Middle frontal gyrus (tissue), 1 donor: ENCODE measurements around the gene CALML3.

Source experiments
- DNase-seq: peaks from one replicate; pipeline ENCODE4 v3.0.0-alpha.2; 2015; ENCODE audit warnings: low spot score; ENCODE audit errors: extremely low spot score

Gene CALML3

DNA sequence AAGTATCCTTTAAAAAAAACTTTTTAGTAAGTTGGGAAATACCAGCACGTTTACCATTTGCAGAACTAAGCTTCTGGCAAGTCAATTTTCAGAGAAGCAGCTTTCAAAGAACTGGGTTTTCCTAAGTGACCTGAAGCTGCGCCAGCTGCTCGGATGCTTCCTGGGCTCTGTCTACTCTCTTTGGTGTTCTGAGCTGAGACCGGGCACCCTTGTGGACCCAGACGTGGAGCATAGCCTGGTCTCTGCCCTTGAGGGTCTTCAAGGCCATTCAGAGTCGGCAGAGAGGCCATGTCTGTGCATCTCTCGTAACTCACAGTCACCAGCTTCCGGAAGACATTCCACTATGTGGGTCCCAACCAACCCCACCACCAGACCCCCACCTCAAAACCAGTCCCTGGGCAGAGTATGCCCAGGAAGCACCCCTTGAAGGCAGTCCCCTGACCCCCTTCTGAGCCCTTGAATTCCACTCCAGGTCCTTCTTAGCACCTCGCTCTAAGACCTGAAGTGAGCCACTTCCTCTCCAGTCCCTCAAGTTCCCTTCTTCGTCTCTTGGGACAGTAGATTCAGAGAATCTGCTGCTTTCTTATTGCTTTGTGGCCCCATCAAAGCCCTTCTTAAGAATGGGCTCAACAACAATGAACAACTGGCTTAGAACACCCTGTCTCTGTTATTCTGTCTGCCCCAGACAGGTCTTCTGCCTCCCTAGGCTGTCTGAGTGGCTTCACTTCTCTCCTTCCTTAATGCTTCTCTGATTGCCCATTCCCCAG lies 33.9 kb upstream of the CALML3 start:
- no peak for DNase-seq

DNA sequence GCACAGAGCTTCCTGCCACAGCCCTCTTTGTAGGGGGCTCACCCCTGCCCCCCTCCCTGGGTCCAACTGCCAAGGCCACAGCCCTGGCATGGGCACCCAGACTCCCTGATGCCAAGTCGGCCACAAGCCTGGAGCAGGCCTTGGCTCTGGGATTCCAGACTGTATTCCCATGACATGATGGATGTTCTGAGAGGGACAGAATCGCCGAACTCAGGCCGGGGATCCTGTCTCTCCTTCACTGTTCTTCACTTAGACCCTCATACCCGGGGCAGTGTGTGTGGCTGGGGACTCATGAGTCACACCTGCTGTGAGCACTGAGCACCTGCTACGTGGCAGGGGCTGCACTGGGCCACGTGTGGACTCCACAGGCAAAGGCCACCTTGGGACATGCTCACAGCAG lies 33.3 kb upstream of the CALML3 start:
- no peak for DNase-seq

DNA sequence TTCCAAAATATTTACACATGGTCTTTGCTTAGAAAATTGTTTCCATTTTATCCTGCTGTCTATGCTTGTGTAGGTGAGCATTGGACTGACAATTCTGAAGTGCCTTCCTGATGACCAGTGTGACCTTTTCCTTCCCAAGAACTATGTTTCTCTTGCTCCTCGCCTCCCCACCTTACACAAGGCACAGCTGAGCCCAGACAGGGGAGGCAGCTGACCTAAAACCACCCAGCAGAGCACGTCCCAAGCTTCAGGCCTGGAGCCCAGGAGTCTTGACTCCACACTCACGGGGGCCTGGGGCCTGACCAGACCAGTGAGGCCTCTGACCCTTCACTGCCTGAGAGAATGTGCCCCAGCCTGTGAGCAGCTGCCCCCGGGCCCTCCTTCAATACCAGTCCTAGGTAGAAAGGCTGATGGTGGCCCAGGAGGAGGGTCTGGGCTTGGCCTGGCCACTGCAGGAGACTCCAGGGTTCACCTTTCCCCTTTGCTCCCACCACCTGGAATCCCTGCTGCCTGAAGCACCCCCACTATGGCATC lies 32.4 kb upstream of the CALML3 start:
- DNase-seq = no peak

DNA sequence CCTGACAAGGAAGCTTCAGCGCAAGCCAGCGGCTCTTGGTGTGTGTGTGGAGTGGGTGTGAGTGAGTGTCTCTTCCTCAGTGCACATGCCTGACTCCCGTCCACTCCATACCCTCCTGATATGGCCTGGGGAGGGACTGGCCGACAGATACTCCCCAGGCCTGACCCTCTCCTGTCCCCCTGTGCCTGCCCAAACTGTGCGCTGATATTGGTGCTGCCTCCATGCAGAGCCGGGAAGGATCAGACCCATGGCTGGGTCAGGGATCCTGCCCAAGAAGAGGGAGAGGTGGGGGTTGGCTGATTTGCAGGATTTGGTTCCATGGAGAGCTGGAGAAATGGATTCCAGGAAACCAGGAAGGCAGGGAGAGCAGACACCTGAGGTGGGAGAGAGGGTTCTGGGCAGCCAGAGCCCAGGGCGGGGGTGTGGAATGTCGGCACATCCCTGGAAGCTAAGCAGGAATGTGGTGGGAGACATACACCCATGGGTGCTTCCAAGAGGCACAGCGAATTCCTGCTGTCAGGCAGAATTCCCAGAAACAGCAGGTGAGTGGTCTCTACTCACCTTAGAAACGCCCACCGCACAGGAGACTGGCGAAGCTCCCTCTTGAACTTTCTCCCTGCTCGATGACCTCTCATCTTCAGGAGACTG lies 31.7 kb upstream of the CALML3 start:
- no peak for DNase-seq

DNA sequence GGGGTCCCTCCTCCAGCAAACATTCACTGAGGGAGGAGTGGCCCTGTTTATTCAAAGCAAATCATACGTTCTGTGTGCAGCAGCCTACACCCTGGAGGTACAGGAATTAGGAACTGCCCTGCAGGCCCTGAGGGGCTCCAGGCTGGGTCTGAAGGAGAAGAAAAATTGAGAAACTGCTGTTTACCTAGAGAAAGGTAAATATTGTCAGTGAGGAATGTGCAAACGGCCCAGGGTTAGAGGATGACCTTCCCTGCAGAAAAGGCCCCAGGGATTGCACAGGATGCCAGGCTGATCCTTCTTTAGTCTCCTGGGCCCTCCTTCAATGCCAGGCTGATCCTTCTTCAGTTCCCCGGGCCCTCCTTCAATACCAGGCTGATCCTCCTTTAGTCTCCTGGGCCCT lies 31.1 kb upstream of the CALML3 start:
- DNase-seq = no peak

DNA sequence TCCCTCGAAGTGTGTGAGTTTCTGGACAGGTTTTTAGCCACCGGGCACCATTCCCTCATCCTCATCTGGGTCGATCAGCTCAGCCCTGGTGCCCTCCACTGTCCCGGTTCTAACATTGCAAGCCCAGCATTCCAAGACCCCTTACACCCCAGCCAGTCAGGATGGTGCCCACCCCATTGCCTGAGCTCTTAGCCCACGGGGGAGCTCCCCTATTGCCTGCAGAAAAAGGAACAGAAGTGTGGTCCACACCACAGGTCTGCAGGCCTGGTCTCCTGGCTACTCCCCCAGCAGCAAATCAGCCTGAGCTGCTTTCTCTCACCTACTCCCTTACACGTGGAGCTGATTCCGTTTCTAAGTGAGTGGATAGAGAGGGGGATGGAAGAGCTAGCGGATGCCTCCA lies 30.1 kb upstream of the CALML3 start:
- no peak for DNase-seq

GRCh38 chr10:5496261-5497250 lies 28.2 kb upstream of the CALML3 start:
- no peak for DNase-seq

DNA sequence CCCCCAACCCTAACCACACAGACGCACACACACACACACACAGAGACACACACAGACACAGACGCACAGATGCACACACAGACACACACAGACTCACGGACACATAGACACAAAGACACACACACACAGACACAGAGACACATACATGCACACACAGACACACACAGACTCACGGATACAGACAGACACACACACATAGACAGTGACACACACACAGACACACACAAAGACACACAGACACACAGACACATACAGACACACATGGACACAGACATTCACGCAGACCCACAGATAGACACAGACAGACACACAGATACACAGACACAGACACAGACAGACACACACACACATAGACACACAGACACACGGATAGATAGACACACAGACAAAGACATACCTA lies 27.5 kb upstream of the CALML3 start:
- no peak for DNase-seq

GRCh38 chr10:5497948-5498730 lies 26.6 kb upstream of the CALML3 start:
- DNase-seq = no peak

DNA sequence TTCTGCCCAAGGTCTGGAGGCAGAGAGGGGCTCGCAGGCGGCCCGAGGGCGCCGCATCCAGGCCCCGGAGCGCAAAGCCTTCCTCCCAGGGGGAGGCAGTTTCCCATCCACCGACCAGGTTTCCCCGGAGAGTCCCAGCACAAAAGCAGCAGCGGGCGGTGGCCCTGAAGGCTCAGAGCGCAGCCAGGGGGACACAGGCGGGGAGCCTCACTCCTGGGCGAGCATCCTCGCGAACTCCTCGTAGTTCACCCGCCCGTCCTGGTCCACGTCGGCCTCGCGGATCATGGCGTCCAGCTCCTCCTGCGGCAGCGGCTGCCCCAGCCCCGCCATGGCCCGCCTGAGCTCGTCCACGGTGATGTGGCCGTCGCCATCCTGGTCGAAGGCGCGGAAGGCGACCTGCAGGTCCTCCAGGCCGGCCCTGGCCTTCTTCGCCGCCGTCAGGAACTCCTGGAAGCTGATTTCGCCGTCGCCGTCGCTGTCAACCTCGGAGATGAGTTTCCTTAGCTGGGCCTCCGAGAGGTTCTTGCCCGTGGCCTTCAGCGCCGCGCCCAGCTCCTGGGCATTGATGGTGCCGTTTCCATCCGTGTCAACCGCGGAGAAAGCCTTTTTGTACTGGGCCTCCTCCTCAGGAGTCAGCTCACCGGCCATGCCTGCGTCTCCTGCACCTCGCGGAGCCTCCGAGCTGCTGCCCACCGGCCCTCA lies 25.8 kb upstream of the CALML3 start:
- DNase-seq = no peak

- DNase-seq = no peak
Observed at GRCh38 chr10:5499493-5500140, 25.1 kb upstream of the CALML3 start, which contains the start of gene CALML5. Gene CALML5, minus strand, starts transcription at chr10:5499570. Its CDS starts 132 bp downstream, at chr10:5499438.

DNA sequence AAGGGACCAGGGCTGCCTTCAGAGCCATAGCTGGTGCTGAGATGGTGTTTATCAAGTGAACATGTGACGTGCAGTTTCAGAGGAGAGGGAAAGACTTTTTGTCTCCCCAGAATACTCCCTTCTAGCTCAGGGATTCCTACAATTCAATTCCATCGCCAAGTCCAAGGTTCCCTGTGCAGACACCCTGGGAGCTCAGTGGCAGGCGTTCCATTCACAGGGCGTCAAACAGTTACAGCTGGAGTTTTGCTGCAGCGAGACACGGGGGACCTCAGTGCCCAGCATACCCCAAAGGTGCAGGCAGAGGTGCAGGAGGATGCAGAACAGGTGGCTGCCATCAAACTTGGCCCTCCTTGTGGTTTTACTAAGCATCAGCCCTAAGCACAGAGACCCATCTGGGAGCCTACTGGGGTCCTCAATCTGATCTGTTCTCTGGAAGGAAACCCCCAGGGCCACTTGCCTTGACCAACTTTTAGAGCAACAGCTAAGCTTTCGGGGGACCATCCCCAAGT lies 24.5 kb upstream of the CALML3 start:
- no peak for DNase-seq

GRCh38 chr10:5500910-5501309 lies 23.9 kb upstream of the CALML3 start:
- no peak for DNase-seq

DNA sequence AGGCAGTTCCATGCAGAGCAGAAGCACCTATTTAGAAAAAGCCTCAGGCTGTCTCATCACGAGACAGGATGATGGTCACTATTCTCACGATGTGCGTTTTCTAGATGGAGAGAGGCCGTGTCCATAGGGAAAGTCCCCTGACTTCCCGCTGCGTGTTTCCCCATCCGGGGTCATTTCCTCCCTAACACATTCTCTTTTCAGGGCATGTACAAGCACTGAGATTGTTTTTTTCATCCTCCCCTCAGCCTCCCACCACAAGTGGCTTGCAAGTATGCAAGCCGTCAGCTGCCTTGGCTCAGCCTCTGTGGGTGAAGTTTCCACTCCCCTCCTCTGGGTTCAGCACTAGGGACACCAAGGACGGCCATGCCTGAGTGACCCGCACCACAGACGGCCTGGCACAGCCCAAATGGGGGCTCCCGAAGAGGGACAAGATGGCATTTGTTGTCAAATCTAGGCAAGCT lies 22.7 kb upstream of the CALML3 start:
- no peak for DNase-seq

DNA sequence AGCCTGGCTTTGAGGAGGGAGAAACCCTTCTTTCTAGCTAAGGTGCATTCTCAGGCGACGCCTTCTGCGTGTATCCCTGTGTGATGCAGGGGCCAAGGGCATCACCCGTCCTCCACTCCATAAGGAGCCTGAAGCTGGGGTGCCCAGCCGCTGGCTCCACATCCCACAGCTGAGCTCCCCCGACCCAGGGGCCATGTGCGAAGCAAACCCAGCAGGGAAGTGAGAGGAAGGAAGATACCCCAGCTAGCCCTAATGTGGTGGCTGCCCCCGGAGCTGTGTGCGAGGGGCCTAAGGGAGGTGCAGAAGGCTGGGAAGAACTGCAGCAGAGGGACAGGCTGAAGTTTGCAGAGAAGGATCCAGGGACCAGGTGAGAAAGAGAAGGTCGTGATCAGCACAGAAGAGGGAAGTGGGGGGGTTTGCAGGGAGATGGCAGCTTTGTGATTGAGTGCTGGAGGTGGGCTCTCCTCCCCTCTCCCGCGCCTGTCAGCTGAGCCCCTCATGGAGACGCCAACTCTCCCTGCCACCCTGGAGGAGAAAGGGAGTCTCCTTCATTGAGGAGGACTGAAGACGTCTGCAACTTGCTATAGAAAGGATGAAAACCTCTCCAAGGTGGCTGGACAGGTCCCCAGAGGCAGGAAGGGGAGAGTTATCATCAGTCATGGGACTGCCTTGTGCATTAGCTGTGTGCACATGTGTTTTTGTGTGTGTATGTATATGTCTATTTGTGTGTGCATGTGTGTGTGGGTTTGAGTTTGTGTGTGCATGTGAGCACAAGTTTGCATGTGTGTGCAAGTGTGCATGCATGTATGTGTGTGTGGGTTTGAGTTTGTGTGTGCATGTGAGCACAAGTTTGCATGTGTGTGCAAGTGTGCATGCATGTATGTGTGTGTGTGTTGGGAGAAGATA lies 21.9 kb upstream of the CALML3 start:
- DNase-seq = no peak

- DNase-seq = no peak
Observed at GRCh38 chr10:5503477-5503835, 21.3 kb upstream of the CALML3 start.

GRCh38 chr10:5504146-5505072 lies 20.4 kb upstream of the CALML3 start:
- DNase-seq = no peak
